WERI-Rb-1 (cell line): Measurements from ENCODE around the gene C3orf49.

ENCODE experiments used
- DNase-seq: peaks from one replicate; pipeline ENCODE4 v3.0.0-alpha.2; 2020
- H3K27ac ChIP-seq: fragments of 250-450 bp; sonication (Bioruptor Pico); 2 replicates; pipeline ENCODE4 v1.5.1; 2020; ENCODE audit warnings: mild to moderate bottlenecking, moderate library complexity
- H3K27me3 ChIP-seq: fragments of 250-450 bp; sonication (Bioruptor Pico); 2 replicates; pipeline ENCODE4 v1.5.1; 2021; ENCODE audit warnings: mild to moderate bottlenecking, low read depth, moderate library complexity; ENCODE audit not compliant: insufficient read depth, severe bottlenecking
- H3K36me3 ChIP-seq: fragments of 250-450 bp; sonication (Bioruptor Pico); 2 replicates; pipeline ENCODE4 v1.5.1; 2020; ENCODE audit warnings: mild to moderate bottlenecking, moderate library complexity
- H3K4me3 ChIP-seq: 2 replicates; pipeline ENCODE4 v1.5.1; 2011; ENCODE audit warnings: low read depth, mild to moderate bottlenecking, control low read depth, low read length
- H3K9me3 ChIP-seq: fragments of 250-450 bp; sonication (Bioruptor Pico); 2 replicates; pipeline ENCODE4 v1.5.1; 2021; ENCODE audit warnings: mild to moderate bottlenecking, moderate library complexity; ENCODE audit not compliant: severe bottlenecking
- TF ChIP-seq, protein P1 (sequence below): IDR thresholded peaks from 2 replicates; pipeline ENCODE4 v1.5.1; 2011; ENCODE audit warnings: low read depth, mild to moderate bottlenecking, control low read depth, inconsistent platforms, low read length

The C3orf49 gene

DNA sequence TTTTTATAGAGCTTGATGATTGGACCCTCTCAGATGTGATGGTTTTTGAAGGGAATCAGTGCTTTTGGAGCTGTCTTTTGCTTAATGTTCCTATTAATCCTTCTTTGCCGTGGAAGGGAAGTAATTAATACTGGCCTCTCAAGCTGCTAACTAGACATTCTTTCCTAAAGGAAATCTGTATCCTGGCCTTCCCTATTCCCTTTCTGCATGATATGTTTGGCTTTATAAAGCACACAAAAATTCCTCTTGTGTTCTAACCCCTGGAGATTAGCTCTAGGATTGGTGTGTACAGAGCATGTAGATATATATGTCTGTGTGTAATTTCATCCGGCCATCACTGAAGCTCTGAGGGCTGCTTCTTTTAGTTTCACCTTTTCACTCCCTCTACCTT, 51.5 kb downstream of the C3orf49 start:
- no peak overlapping the region for H3K4me3 ChIP-seq
- no peak overlapping the region for H3K27ac ChIP-seq

DNA sequence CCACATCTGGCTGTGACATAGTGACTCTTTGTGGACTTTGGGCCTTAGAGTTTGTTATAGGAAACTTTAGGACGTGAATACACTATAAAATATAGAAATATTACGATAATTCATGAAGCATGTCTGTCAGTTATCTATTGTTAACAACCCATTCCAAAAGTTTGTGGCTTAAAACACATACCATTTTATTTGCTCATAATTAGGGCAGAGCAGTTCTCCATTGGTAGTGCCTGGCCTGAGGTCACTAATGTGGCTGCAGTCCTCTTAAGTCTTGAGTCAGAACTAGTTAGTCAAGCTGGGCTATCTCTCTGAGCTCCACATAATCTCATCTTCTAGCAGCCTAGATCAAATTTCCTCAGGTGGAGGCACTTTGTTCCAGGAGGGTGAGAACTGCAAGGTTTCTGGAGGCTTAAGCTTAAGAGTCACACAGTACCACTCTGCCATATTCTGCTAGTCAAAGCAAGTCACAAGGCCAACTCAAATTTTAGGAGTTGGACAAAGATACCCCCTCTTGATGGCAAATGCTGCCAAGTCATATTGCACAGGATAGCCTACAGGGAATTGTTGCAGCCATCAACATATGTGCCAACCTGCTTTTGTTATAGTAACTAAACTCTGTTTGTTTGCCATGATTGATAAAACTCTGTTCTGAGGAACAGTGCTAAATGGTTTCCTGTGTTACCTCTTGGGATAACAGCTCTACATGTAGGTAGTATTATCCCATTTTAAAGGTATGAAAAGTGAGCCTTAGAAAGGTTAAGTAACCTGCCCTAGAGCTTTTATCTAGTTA, 53.2 kb downstream of the C3orf49 start:
- Histone ChIP-seq H3K36me3 (peaks cover 7% of the 10 kb centered on the region), H3K27me3 (no peaks in the 10 kb centered on the region), H3K9me3 (no peaks in the 10 kb centered on the region), H3K4me3 (no peak overlapping the region), H3K27ac (no peak overlapping the region)
- TF ChIP-seq, protein P1, sequence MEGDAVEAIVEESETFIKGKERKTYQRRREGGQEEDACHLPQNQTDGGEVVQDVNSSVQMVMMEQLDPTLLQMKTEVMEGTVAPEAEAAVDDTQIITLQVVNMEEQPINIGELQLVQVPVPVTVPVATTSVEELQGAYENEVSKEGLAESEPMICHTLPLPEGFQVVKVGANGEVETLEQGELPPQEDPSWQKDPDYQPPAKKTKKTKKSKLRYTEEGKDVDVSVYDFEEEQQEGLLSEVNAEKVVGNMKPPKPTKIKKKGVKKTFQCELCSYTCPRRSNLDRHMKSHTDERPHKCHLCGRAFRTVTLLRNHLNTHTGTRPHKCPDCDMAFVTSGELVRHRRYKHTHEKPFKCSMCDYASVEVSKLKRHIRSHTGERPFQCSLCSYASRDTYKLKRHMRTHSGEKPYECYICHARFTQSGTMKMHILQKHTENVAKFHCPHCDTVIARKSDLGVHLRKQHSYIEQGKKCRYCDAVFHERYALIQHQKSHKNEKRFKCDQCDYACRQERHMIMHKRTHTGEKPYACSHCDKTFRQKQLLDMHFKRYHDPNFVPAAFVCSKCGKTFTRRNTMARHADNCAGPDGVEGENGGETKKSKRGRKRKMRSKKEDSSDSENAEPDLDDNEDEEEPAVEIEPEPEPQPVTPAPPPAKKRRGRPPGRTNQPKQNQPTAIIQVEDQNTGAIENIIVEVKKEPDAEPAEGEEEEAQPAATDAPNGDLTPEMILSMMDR, result no peak
- peak; percentile 44 for DNase-seq

More for the DNA sequence above, 51.5 kb downstream of the C3orf49 start:
- no peak for DNase-seq
- Histone ChIP-seq H3K27me3 (no peaks in the 10 kb centered on the region), H3K9me3 (no peaks in the 10 kb centered on the region), H3K36me3 (peaks cover 14% of the 10 kb centered on the region)
- TF ChIP-seq, protein P1, result no peak

DNA sequence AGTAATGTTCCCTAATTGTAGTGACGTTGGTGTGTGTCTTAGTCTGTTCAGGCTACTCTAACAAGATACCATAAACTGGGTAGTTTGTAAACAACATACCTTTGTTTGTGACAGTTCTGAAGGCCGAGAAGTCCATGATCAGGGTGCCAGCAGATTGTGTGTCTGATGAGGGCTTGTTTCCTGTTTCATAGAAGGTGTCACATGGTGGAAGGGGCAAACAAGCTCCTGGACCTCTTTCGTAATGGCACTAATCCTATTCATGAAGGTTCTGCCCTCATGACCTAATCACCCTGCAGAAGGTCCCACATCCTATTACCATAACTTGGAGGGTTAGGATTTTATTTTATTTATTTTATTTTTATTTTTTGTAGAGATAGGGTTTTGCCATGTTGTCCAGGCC, 55.7 kb downstream of the C3orf49 start:
- TF ChIP-seq, protein P1, result no peak
- no peak for DNase-seq
- Histone ChIP-seq H3K4me3 (no peak overlapping the region), H3K9me3 (no peaks in the 10 kb centered on the region), H3K27me3 (no peaks in the 10 kb centered on the region), H3K27ac (no peak overlapping the region), H3K36me3 (no peaks in the 10 kb centered on the region)

DNA sequence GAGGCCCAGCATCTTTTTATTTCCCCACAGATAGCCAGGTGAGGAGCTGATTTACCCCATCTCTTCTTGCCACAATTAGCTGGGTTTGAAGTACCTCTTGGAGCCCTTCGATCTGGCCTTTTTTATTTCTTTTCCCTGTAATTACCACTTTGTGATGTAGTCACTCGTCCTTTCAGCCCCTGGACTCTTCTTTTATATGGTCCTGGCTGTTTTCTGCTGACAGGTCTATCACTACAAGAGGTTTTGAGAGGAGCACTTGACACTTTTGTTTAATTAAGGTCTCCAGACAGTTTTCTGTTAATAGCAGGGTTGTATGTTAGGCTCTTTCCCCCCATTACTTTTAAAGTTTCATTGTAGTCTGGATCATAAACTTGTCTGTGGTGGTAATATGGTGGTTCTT, 56.4 kb downstream of the C3orf49 start:
- Histone ChIP-seq H3K27me3 (no peaks in the 10 kb centered on the region), H3K9me3 (no peaks in the 10 kb centered on the region), H3K4me3 (no peak overlapping the region), H3K36me3 (no peaks in the 10 kb centered on the region), H3K27ac (no peak overlapping the region)
- TF ChIP-seq, protein P1, result no peak
- no peak for DNase-seq

DNA sequence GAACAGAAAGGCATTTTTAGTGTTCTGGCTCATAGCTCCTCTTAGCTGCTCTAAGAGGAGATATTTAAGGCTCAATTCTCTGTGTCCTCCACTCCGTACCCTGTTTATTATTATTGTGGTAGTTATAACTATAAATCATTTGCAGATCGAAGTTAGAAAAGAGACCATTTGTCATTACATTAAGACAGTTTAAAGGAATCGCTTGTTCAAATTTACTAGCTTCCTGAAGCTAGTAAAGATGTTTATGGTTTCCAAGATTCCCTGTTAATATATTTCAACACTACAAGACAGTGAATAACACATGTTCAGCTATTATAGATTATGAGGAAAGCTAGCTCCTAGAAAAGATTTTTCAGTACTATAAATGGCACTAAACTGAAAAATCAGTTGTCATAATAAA, 57.2 kb downstream of the C3orf49 start:
- H3K27me3 ChIP-seq, result no peaks in the 10 kb centered on the region
- H3K27ac ChIP-seq, result 0 out of 2 replicates have a peak overlapping the region, but pooled peaks have one; percentile 9
- TF ChIP-seq, protein P1, result no peak
- H3K4me3 ChIP-seq, result no peak overlapping the region
- H3K36me3 ChIP-seq, result no peaks in the 10 kb centered on the region
- DNase-seq, result no peak
- H3K9me3 ChIP-seq, result no peaks in the 10 kb centered on the region
